22Rv1 (cell line): ENCODE data around the gene ZDHHC11.
"Not testable (repeated sequence)": the region's sequence is repeated elsewhere in the genome, so short reads cannot be mapped to it uniquely, and the experiment has no call there.

Source experiments
- CTCF ChIP-seq: fragments of 450-650 bp; IDR thresholded peaks from 2 replicates; pipeline ENCODE4 v1.5.1; 2017; ENCODE audit warnings: mild to moderate bottlenecking
- ZFX ChIP-seq: fragments of 450-650 bp; IDR thresholded peaks from 2 replicates; pipeline ENCODE4 v1.6.1; 2017; ENCODE audit warnings: antibody characterized with exemption, borderline replicate concordance

GRCh38 chr5:845031-845675 lies 5.6 kb downstream of the ZDHHC11 start:
- not testable (repeated sequence) for TF ChIP-seq CTCF, ZFX
